ENCODE data around the gene RNF141.

GRCh38 chr11:10528121-10528520 lies 12.9 kb downstream of the RNF141 start:
- TF ChIP-seq EZH2 (IDR thresholded peaks at IDR 0.05; ENCODE audit: borderline replicate concordance, insufficient read depth, low read length, poor library complexity, severe bottlenecking), result no peak
- no peak for TF ChIP-seq CTCF (IDR thresholded peaks at IDR 0.05; ENCODE audit: poor library complexity, severe bottlenecking)
- TF ChIP-seq POLR2AphosphoS5 (IDR thresholded peaks at IDR 0.05), result no peak
- no peak for TF ChIP-seq RAD21 (conservative IDR thresholded peaks at IDR 0.05)
- no peak for TF ChIP-seq EP300 (conservative IDR thresholded peaks at IDR 0.05; ENCODE audit: poor library complexity, severe bottlenecking)
- TF ChIP-seq MXI1 (conservative IDR thresholded peaks at IDR 0.05; ENCODE audit: poor library complexity, severe bottlenecking), result no peak
- no peak for TF ChIP-seq REST (IDR thresholded peaks at IDR 0.05; ENCODE audit: borderline replicate concordance)

All from neural cell (in vitro differentiated cells).